Renal cortical epithelial cell (primary cell): ENCODE results near the gene HSPB2. TPM values are rescaled to one million over a fixed set of nuclear protein-coding genes. Genes with fewer than 3 reads are reported as not detected.
A peak's percentile ranks its signal among the peaks of the same experiment; 100 is the strongest.
"Not testable (repeated sequence)": the region's sequence is repeated elsewhere in the genome, so short reads cannot be mapped to it uniquely, and the experiment has no call there.

Experiments
- DNase-seq: peaks from one replicate; pipeline ENCODE4 v3.0.0-alpha.2; 2011; ENCODE audit warnings: low read depth
- total RNA-seq: library from RNA; depleted of rRNA; stranded (reverse); fragments of >200 nt; gene quantifications from 2 replicates; pipeline ENCODE4 v1.2.3, GENCODE V29; 2014

Gene HSPB2
- total RNA-seq, 1 donor from 2014 or later: 0.10 TPM

DNA sequence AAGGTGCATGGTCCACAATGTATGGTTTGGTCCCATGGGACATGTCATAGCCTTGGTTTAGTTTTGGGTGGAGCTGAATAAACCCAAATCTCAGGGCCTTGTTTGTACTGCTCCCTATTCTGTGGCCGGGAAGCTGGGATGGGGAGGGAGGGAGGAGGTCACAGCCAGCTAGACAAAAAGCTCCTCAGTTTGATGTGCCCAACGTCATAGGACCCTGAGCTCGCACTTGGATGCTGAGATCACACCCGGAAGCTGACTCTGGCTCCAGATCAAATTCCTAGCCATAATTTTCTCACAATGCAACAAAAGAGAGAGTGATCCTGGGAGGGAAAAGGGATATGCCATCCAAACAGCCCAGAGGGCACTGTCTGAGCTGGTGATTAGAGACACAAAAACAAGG is 1.5 kb downstream of the HSPB2 start:
- peak; percentile 52 for DNase-seq

DNA sequence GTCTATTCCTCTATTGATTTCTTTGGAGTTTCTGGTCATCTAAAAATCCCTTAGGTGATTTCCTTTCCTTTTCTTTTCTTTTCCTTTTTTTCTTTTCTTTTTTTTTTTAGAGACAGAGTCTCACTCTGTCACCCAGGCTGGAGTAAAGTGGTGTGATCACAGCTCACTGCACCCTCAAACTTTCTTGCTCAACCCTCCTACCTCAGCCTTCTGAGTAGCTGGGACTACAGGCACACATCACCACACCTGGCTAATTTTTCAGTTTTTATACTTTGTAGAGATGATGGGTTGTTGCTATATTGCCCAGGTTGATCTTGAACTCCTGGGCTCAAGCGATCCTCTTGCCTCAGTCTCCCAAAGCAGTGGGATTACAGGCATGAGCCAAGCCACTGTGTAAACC is 4.2 kb downstream of the HSPB2 start:
- no peak for DNase-seq

DNA sequence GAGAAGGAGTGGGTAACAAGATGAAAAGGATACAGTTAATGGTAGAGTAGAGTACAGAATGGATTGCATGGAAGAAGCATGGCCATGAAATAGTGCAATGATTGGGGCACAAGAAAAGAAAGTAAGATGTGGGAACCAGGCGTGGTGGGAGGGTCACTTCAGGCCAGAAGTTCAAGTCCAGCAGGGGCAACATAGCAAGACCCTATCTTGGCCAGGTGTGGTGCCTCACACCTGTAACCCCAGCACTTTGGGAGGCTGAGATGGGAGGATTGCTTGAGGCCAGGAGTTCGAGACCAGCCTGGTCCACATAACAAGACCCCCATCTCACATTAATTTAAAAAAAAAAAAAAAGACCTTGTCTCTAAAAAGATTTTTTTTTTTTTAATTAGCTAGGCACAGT is 4.8 kb downstream of the HSPB2 start:
- no peak for DNase-seq

DNA sequence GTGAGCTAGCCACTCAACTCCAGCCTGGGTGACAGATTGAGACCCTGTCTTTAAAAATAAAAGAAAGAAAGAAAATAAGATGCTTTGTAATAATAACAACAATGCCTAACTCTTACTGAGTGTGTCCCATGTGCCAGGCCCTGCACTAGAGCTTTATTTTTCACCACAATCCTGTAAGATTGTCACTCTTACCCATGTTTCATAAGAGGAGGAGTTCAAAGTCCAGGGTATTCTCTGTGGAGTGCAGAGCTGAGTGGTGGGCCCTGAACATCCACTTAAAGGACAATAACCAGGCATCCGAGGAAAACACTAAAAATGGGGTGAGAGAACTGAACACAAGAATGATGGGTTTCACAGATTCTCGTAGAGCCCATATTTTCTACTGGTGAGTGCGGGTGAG is 5.3 kb downstream of the HSPB2 start:
- DNase-seq: no peak

DNA sequence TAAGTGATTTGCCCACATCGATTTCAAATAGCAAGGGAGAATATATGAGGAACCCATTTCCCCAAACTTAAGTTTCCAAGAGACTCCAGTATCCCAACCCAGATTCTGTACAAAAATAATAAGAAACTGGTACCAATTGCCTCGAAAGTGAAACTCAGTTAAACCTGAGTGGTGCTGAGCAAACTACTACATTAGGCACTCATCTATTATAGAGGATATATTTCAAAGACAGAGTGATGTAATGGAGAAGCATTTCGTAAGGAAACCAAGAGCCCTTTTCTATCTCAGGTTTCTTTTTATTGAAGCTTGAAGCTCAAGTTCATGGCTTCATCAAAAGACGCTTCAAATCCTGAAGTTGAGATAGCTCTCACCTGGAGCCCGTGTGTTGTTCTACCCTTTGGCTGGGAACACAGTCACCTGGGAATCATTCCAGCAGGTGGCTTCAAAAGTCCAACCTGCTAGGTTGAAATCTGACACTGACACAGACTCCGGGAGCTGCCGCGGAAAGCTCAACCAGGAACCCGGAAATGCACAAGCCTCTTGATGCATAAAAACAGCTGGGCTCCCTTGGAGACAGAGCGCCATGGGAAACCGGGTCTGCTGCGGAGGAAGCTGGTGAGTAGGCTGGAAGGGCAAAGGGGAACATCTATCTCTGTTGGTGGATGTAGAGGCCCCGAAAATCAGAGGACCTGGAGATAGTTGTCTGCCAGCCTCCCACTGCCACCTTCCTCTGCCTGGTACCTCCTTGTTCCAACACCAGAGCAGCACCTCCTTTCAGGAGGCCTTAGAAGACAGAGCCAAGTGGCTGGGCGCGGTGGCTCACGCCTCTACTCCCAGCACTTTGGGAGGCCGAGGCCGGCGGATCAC is 6.1 kb downstream of the HSPB2 start, which contains the start of gene C11orf52:
TSS of gene C11orf52 (plus strand) at position 524 of the 867 bp plus-strand sequence. CDS start at position 584, 60 bp downstream.
- DNase-seq: peak; percentile 85

DNA sequence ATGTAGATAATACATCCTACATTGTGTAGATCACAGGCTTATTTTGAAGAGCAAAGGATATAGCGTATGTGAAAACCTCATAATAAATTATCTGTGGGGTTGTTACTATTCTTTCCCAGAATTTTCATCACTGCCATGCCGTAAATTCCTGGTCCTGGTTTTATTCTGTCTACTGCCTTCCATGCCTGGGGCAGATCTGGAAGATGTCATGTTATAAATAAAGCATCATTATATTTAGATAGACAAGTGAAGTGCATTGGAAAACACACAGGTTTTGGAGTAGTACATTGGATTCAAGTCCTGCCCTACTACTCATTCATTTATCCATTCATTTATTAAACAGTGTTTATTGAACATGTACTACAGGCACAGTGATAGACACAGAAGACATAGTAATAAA is 8.4 kb downstream of the HSPB2 start:
- no peak for DNase-seq

DNA sequence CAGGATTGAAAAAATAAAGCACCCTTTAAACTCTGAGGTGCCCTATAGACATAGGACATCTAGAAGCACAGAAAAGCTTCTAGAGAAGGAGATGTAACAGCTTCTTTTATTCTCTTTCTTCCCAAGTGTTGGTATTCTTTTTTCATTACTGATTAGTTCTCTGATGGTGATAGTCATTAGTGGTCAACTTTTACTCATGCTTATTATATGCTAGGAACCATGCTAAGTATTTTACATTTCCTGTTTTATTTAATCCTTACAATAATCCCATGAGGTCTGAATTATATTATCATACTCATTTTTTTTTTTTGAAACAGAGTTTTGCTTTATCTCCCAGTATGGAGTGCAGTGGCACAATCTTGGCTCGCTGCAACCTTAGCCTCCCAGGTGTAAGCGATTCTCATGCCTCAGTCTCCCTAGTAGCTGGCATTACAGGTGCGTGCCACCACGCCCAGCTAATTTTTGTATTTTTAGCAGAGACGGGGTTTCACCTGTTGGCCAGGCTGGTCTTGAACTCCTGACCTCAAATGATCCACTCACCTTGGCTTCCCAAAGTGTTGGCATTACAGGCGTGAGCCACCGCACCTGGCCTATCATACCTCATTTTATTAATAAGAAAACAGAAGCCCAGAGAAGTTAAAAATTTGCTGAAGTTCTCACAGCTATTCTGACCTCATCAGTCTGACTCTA is 9.2 kb downstream of the HSPB2 start:
- DNase-seq: no peak

DNA sequence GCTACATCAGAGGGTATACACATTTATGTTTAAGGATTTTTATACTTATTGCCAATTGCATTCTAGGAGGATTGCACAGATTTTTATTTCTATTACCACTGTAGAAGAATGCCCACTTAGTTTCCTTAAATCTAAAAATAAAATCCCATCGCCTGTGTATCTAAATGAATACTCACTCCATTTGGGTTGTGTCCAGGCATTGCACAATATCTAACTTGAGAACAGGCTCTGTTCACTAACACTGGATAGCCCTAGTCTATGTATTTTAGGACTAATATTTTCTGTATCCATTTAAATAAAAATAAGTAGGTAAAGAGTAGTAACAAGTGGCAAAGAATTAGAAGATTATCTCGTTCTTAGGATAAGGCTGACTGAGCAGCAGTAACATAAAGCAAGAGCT is 10.3 kb downstream of the HSPB2 start:
- peak; percentile 86 for DNase-seq

DNA sequence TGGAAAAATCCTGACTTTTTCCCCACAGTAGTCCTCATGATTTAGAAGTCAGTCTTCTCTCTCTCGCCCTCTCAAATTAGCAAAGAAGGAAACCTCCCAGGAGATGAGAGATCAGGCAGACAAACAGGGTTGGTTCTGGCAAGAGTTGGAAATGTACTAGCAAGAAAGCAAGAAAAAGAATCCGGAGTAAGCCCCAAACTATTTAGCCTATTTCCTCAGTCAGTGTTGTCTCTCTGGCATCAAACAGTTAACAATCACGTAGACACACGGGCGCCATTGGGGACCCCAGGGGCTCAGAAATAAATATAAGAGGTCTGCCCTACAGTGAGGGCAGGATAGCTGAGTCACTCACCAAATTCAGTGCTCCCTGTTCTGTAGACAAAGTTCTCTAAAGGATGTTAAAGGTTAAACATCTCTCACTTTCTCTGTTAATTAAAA is 10.8 kb downstream of the HSPB2 start:
- DNase-seq: peak; percentile 59

DNA sequence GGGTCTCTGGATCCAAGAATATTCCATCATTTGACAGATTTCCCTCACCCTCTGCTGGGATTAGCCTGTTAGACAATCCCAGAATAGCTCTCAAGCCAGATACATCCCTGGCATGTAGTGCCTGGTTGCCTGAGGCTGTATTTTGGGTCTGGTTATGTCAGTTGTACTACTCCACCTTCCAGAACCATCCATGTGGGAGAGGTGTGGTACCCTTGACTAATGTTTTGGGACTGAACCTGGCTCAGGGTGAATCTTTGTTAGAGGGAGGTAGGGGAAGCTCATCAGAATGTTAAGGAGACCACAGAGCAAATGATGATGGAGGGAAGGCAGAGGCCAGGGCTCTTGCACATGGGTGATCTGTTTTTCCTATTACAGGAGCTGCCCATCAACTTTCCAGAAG is 11.4 kb downstream of the HSPB2 start:
- DNase-seq: no peak

DNA sequence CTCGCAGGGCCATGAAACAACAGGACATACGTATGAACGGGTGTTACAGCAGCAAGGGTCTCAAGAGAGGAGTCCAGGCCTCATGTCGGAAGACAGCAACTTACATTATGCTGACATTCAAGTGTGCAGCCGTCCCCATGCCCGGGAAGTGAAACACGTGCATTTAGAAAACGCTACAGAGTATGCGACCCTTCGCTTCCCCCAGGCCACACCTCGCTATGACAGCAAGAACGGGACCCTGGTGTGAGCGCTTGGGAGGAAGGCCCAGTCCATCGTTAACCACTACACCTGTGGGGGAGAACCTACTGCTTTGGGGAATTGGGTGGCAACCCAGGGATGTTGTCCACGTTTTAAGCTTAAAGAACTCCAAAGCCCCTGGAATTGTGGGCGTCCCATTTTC is 13.4 kb downstream of the HSPB2 start:
- DNase-seq: no peak

DNA sequence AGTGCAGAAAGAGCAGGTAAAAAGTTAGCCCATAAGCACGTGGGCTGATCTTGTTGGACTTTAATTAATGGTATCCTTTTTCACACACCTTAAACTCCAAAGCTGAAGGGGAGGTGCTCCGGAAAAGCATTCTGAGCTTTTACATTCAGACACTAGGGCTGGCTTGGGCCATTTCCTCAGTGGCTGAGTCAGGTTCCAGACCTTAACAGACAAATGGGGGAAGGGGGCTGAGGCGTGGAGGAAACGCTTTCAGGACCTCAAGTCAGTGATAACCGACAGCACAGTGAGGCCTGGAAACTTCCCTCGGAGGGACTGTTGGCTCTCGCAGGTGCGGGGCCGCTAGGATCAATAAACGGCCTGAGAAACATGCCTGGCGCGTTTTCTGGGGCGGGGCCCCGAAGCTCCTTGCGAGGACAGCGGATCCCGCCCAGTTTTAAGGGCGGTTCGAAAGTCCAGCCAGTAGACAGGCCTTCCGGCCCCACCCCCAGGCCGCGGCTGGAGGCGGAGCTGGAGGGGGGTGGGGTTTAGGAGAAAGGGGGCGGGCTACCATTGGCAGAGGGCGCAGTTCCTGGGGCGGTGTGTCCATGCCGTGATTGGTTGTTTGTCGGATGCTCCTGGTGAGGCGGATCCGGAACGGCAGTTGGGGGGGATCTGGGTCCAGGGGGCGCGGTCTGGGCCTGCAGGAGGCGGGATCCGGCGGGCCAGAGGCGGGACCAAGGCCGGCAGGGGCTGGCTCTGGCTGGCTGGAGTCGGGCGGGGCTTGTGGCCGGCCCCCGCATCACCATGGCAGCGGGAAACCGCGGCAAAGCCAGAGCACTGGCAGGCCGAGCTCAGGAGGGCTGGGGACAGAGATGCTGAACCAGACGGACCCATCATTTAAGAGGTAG is 14.2 kb downstream of the HSPB2 start:
- DNase-seq: peak; percentile 91

DNA sequence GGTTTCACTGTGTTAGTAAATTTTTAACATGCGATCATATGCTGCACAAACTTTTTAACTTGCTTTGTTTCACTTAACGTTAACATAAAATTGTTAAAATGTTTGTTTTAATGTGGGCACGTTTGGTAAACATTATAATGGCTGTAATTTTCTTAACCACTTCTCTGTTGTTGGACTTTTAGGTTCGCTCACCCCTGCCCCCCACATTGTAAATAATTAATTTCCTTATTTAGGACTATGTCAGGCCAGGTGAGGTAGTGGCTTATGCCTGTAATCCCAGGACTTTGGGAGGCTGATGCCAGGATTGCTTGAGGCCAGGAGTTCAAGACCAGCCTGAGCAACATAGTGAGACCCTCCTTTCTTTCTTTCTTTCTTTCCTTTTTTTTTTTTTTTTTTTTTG is 17.9 kb downstream of the HSPB2 start:
- DNase-seq: no peak

DNA sequence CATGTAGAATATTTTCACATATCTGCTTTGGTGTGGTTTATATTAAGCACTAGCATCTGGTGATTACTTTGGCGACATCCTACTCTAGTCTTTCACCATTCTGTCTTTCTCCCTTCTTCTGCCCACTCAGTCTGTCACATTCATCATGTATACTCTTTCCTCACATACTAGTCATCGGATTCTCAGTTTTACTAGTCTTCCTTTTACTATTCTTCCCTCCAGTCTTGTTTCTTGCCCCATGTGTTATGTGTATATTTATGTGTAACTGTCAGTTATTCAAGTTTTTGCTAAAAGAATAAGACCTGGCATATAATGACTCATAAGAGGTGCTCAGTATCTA is 20.0 kb downstream of the HSPB2 start:
- no peak for DNase-seq

DNA sequence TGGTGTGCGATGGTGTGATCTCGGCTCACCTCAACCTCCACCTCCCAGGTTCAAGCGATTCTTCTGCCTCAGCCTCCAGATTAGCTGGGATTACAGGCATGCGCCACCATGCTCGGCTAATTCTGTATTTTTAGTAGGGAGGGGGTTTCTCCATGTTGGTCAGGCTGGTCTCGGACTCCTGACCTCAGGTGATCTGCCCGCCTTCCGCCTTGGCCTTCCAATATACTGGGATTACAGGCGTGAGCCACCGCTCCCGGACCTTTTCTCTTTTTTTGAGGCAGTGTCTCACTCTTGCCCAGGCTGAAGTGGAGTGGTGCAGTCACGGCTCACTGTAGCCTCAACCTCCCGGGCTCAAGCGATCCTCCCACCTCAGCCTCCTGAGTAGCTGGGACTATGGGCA is 20.6 kb downstream of the HSPB2 start:
- not testable (repeated sequence) for DNase-seq

DNA sequence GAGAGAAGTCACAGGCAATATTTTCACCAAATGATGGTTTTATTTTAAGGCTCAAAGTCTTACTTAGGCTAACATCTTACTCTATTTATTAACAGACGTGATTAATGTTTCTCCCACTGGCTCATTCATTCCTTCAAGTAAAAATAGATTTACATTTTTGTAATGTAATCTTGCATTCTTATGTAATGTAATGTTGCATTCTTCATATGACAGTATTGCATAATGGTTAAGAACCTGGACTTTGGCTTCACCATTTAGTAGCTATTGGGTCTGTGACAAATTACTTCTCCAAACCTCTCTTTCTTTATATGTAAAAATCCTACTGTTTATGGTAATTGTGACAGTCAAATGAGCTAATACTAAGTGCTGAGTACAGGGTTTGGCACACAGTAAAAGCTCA is 21.3 kb downstream of the HSPB2 start:
- DNase-seq: no peak

DNA sequence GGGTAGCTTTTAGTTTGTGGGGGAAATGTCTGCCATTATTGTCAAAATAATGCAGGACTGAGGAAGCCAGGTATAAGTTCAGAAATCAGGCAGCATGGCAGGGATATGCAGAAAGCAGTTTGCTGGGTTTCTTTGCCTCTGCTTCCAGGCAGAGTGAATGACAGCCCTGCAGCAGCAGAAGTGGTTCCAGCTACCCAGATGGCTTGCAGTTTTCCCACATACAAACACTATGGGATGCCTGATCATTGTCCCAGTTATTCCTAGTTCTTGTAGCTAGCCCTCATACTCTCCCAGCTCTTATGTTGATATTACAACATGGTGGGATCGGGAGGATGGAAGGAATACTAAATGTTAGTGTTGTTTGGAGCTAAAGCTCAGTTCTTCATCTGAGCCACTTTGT is 21.8 kb downstream of the HSPB2 start:
- DNase-seq: no peak

DNA sequence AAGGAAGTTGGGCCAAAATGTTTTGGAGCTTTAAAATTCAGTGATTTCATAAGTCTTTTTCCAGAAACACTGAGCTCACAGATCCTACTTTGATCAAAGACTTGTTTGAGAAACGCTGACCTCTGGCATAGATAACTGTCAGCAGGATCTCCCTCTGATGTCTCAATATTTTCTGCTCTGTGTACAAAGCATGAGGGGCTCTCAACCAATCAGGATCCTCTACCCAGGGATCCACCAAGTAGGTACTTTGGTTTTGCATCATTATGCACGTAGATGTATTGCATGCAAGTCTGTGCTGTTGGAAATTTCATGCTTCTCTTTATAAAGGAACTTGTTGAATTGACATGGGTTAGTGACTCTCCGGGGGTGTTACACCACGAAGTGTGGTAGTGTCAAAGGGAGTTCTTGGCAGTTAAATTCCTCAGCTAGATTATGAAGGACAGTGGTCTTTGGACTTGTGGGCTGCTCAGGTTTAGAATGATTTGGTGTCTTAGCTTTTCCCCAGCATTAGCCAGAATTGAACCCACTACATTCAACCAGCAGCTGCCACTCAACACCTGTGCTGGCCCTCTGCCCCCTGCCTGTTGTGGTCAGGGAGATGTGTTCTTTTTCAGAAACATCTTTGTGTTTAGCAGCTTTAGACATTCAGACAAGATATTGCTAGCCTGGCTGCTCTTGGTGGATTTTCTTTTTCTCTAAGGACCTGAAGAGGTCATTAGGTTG is 22.9 kb downstream of the HSPB2 start:
- DNase-seq: peak; percentile 74

DNA sequence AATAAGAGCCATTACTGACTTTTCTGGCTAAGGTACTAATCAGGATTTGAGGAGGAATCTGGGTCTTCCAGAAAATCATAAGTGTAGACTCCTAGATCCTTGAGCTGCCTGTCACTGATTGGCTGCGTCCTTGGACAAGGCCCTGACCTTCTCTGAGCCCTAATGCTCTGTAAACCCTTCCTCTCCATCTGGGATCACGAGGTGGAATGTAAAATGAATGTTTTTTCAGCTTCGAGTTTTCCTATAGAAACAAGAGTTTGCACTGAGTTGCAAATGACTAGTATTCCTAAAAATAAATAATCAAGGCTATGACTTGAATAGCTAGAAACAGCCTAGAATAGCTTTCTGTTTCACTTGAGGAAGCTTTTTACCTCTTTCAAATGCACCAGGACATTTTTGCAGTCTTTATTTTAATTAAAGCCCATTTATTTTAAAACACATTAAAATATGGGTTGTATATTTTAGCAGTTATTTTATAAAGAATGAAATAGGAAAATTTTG is 23.6 kb downstream of the HSPB2 start:
- no peak for DNase-seq

DNA sequence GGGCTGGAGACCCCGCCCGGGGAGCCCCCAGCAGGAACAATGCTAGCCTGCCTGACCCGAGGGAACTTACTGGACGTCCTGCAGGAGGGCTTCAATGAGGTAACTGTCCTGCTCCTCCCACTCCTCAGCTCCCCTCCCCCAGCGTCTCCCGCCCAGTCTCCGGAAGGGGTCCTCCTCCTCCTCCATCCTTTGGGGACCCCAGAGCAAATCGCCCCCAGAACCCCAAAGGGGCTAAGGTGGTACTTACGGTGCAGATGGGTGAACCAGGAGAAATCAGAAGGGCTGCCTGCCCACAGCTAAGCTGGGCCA is 24.9 kb downstream of the HSPB2 start:
- no peak for DNase-seq

DNA sequence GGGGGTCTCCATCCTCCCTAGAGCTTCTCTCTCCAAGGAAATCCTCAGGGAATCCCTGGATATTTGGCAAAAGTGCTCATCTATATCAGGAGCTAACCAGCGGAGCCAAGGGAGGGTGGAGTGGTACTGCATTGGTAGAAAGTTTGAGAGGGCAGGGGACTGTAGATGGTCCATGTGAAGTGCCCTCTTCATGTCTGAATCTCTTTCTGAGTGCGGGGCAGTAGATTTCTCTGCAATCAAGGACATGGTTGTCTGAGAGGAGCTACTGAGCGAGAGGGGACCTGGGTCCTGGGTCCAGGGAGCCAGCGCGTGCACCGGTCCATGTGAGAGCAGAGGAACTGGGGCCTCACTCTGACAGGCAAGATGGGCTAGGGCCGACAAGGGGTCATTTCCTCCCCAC is 25.3 kb downstream of the HSPB2 start:
- no peak for DNase-seq
